H1 (cell line): ENCODE data around the gene PPP1R7. TPM values are rescaled to one million over a fixed set of nuclear protein-coding genes. Genes with fewer than 3 reads are reported as not detected.

Source experiments
- CTCF ChIA-PET: fragments of 300-600 bp; sonication (Branson Sonifier 250); formaldehyde crosslinking; loops from one replicate; lab custom pipeline; 2021; ENCODE audit not compliant: partially characterized antibody; lab: Charles Lee
- POLR2A ChIA-PET: fragments of 300-600 bp; sonication (Branson Sonifier 250); formaldehyde crosslinking; loops from one replicate; lab custom pipeline; 2021; ENCODE audit warnings: inconsistent platforms; ENCODE audit not compliant: partially characterized antibody; lab: Charles Lee
- DNase-seq, 2 experiments: peaks; one replicate each; pipeline versions ENCODE4 v3.0.0 to v3.0.0-alpha.2; 2010 to 2022; ENCODE audit warnings: low spot score in 2 of 2, low read depth in 1 of 2, mixed read lengths in 1 of 2
- FAIRE-seq: peaks from 2 replicates; lab custom pipeline; 2011; peaks lifted over from hg19 to GRCh38; lab: Jason Lieb, UNC
- H2AFZ ChIP-seq: 2 replicates; pipeline ENCODE4 v1.8.1; 2012; ENCODE audit warnings: low read length, inconsistent platforms
- H2AK5ac ChIP-seq: 2 replicates; pipeline ENCODE4 v1.6.1; 2013; ENCODE audit warnings: low read depth, low read length
- H2BK120ac ChIP-seq: replicated peaks from 2 replicates; pipeline ENCODE3; 2013; ENCODE audit warnings: low read depth, low read length, inconsistent platforms
- H2BK12ac ChIP-seq: 2 replicates; pipeline ENCODE4 v1.6.1; 2013; ENCODE audit warnings: low read depth, low read length
- H2BK15ac ChIP-seq: 2 replicates; pipeline ENCODE4 v1.6.1; 2013; ENCODE audit warnings: low read length
- H2BK20ac ChIP-seq: 2 replicates; pipeline ENCODE4 v1.6.1; 2013; ENCODE audit warnings: low read length
- H2BK5ac ChIP-seq: 2 replicates; pipeline ENCODE4 v1.6.1; 2013; ENCODE audit warnings: low read depth, low read length
- H3K14ac ChIP-seq: 2 replicates; pipeline ENCODE4 v1.6.1; 2013; ENCODE audit warnings: inconsistent platforms; ENCODE audit not compliant: insufficient read length
- H3K18ac ChIP-seq: 2 replicates; pipeline ENCODE4 v1.6.1; 2013; ENCODE audit warnings: low read length; ENCODE audit errors: extremely low read depth
- H3K23ac ChIP-seq: 2 replicates; pipeline ENCODE4 v1.6.1; 2013; ENCODE audit warnings: inconsistent platforms; ENCODE audit not compliant: insufficient read length
- H3K23me2 ChIP-seq: 2 replicates; pipeline ENCODE4 v1.6.1; 2013; ENCODE audit warnings: low read depth, low read length
- H3K27ac ChIP-seq: 2 replicates; pipeline ENCODE4 v1.6.1; 2011; ENCODE audit warnings: low read depth, low read length, inconsistent platforms
- H3K27me3 ChIP-seq, 4 experiments: replicated peaks in 1 of 4; 1 replicate in 1 of 4; 2 replicates in 3 of 4; pipeline versions ENCODE4 v1.6.1 to v1.8.1; 2011 to 2013; ENCODE audit warnings: low read length in 3 of 4, mild to moderate bottlenecking in 3 of 4, inconsistent platforms in 2 of 4, mixed read lengths in 2 of 4, moderate library complexity in 1 of 4; ENCODE audit not compliant: control insufficient read depth in 3 of 4, insufficient read depth in 3 of 4; ENCODE audit errors: extremely low read depth in 1 of 4
- H3K36me3 ChIP-seq, 4 experiments: 2 replicates each; pipeline versions ENCODE4 v1.6.1 to v1.8.1; 2011 to 2013; ENCODE audit warnings: mild to moderate bottlenecking in 4 of 4, low read length in 3 of 4, moderate library complexity in 2 of 4, control low read depth in 1 of 4, inconsistent platforms in 1 of 4; ENCODE audit not compliant: insufficient read depth in 4 of 4, control insufficient read depth in 2 of 4
- H3K4ac ChIP-seq: replicated peaks from 2 replicates; pipeline ENCODE3; 2013; ENCODE audit warnings: low read length, low read depth, mixed read lengths, inconsistent platforms; ENCODE audit not compliant: insufficient read length
- H3K4me1 ChIP-seq, 4 experiments: replicated peaks in 1 of 4; 1 replicate in 1 of 4; 2 replicates in 3 of 4; pipeline versions ENCODE4 v1.6.1 to v1.8.1; 2011 to 2013; ENCODE audit warnings: low read length in 3 of 4, inconsistent platforms in 2 of 4, mixed read lengths in 1 of 4; ENCODE audit not compliant: insufficient read depth in 4 of 4, control insufficient read depth in 3 of 4
- H3K4me2 ChIP-seq, 2 experiments: 2 replicates each; pipeline versions ENCODE4 v1.6.1 to v1.8.1; 2011 to 2013; ENCODE audit warnings: low read depth in 2 of 2, low read length in 2 of 2, control low read depth in 1 of 2, inconsistent platforms in 1 of 2, mild to moderate bottlenecking in 1 of 2; ENCODE audit not compliant: insufficient read depth in 1 of 2
- H3K4me3 ChIP-seq, 4 experiments: fragments of 200-600, 300-600 bp in 1 of 4; sonication (generic), shearing (Covaris generic), sonication (Bioruptor Twin) in 1 of 4; 2 replicates each; pipeline versions ENCODE4 v1.5.1 to v1.8.1; 2011 to 2016; ENCODE audit warnings: low read length in 4 of 4, low read depth in 3 of 4, control low read depth in 2 of 4, inconsistent platforms in 2 of 4, mild to moderate bottlenecking in 2 of 4, mixed read lengths in 1 of 4, moderate library complexity in 1 of 4; ENCODE audit not compliant: insufficient read depth in 2 of 4; ENCODE audit errors: extremely low read depth in 1 of 4
- H3K56ac ChIP-seq: replicated peaks from 2 replicates; pipeline ENCODE3; 2013; ENCODE audit warnings: low read depth, mild to moderate bottlenecking, mixed read lengths, low read length, inconsistent platforms; ENCODE audit not compliant: insufficient read length
- H3K79me1 ChIP-seq: 2 replicates; pipeline ENCODE4 v1.6.1; 2013; ENCODE audit warnings: low read depth, low read length, control low read depth
- H3K79me2 ChIP-seq, 2 experiments: 2 replicates each; pipeline versions ENCODE4 v1.6.1 to v1.8.1; 2012 to 2013; ENCODE audit warnings: low read length in 2 of 2, mild to moderate bottlenecking in 2 of 2, inconsistent platforms in 1 of 2; ENCODE audit not compliant: insufficient read depth in 2 of 2, control insufficient read depth in 1 of 2
- H3K9ac ChIP-seq, 4 experiments: replicated peaks in 1 of 4; 1 replicate in 1 of 4; 2 replicates in 3 of 4; pipeline versions ENCODE4 v1.6.1 to v1.8.1; 2011 to 2013; ENCODE audit warnings: low read depth in 3 of 4, low read length in 3 of 4, control low read depth in 2 of 4, mild to moderate bottlenecking in 2 of 4, moderate library complexity in 2 of 4, inconsistent platforms in 1 of 4; ENCODE audit errors: extremely low read depth in 1 of 4
- H3K9me3 ChIP-seq, 2 experiments: 2 replicates each; pipeline versions ENCODE4 v1.6.1 to v1.8.1; 2012 to 2013; ENCODE audit warnings: mild to moderate bottlenecking in 2 of 2, moderate library complexity in 2 of 2, control low read depth in 1 of 2, inconsistent platforms in 1 of 2, low read depth in 1 of 2, low read length in 1 of 2, mixed read lengths in 1 of 2; ENCODE audit not compliant: insufficient read depth in 2 of 2
- H4K20me1 ChIP-seq, 2 experiments: replicated peaks in 1 of 2; 2 replicates each; pipeline versions ENCODE3 to v1.8.1; 2011 to 2013; ENCODE audit warnings: inconsistent platforms in 2 of 2, low read length in 2 of 2, mild to moderate bottlenecking in 1 of 2; ENCODE audit not compliant: insufficient read depth in 2 of 2, control insufficient read depth in 1 of 2
- H4K5ac ChIP-seq: 2 replicates; pipeline ENCODE4 v1.6.1; 2013; ENCODE audit warnings: low read length, low read depth, mixed read lengths, inconsistent platforms; ENCODE audit not compliant: insufficient read length
- H4K8ac ChIP-seq: 2 replicates; pipeline ENCODE4 v1.8.0; 2013; ENCODE audit warnings: mild to moderate bottlenecking, moderate library complexity, low read length, inconsistent platforms; ENCODE audit not compliant: insufficient read depth; ENCODE audit errors: extremely low read depth
- H4K91ac ChIP-seq: replicated peaks from 2 replicates; pipeline ENCODE3; 2013; ENCODE audit warnings: low read length, mixed read lengths, inconsistent platforms; ENCODE audit not compliant: insufficient read length
- BRCA1 ChIP-seq: IDR thresholded peaks from 2 replicates; pipeline ENCODE4 v1.6.1; 2012; ENCODE audit warnings: low read depth, low read length, improper control_type of control experiment
- RNF2 ChIP-seq: fragments of 200-900, 300-1000 bp; sonication (generic); IDR thresholded peaks from 2 replicates; pipeline ENCODE4 v1.7.1; 2016; ENCODE audit warnings: borderline replicate concordance, low read depth, mild to moderate bottlenecking, antibody characterized with exemption, low read length; ENCODE audit not compliant: poor library complexity, severe bottlenecking; ENCODE audit errors: missing control alignments
- TAF7 ChIP-seq: optimal IDR thresholded peaks from 2 replicates; pipeline ENCODE3; 2011; ENCODE audit warnings: low read depth, mild to moderate bottlenecking, inconsistent platforms, low read length, moderate library complexity, borderline replicate concordance
- WGBS, 2 experiments: shearing (Covaris generic) in 1 of 2; methylation state at CpG; one replicate each; pipeline versions ENCODE4 v1.1.6 to v1.1.7; 2013 to 2015; ENCODE audit warnings: low lambda C conversion rate in 2 of 2, mixed read lengths in 2 of 2, inconsistent platforms in 1 of 2, low coverage in 1 of 2, missing lambda C conversion rate in 1 of 2; ENCODE audit not compliant: insufficient replicate concordance in 2 of 2, insufficient coverage in 1 of 2, insufficient read length in 1 of 2; ENCODE audit errors: extremely low coverage in 1 of 2, missing lambda C conversion rate in 1 of 2; 5-methylcytosine and 5-hydroxymethylcytosine counted together
- polyA plus RNA-seq, 7 experiments: library from polyadenylated mRNA; depleted of rRNA in 3 of 7; stranded (reverse) in 5 of 7; unstranded in 2 of 7; fragments of >200 nt in 5 of 7; fragments of 200-250 nt in 2 of 7; gene quantifications; 1 replicate in 5 of 7; 2 replicates in 1 of 7; 4 replicates in 1 of 7; pipeline versions ENCODE4 v1.2.1 to v1.2.3, GENCODE V29; 2011 to 2013; ENCODE audit warnings: missing spikeins in 2 of 7, mixed read lengths in 2 of 7
- total RNA-seq: library from RNA; stranded (reverse); fragmentation: NEBNext Ultra II Directional; extraction: Animal tissue kit (Norgen Biotek cat#: 25700); gene quantifications from 2 replicates; pipeline ENCODE4 v1.2.1, GENCODE V29; 2021

The PPP1R7 gene
- total and polyA plus RNA-seq, 2 of the 8 experiments (the other 6 are each of a cell fraction or from before 2014, with no cell fraction given): 22.2 to 64.0 TPM

GRCh38 chr2:241187101-241187917, 37.0 kb downstream of the PPP1R7 start:
- Histone ChIP-seq H2BK20ac (no peak overlapping the region), H3K27ac (no peak overlapping the region), H3K9ac (no peak overlapping the region), H3K23ac (no peak overlapping the region), H3K4me3 (no peak overlapping the region), H3K36me3 (no peaks in the 10 kb centered on the region), H2AFZ (no peak overlapping the region), H3K4ac (no peak overlapping the region), H3K79me1 (no peaks in the 10 kb centered on the region), H2BK5ac (no peak overlapping the region; the same call in 1 of the 2 replicates), H3K79me2 (no peaks in the 10 kb centered on the region), H3K23me2 (no peaks in the 10 kb centered on the region), H3K56ac (no peak overlapping the region), H3K18ac (peak overlapping the region; percentile 7), H3K4me1 (peaks cover 0 to 14% (median 7%) of the 10 kb centered on the region in 4 experiments; a peak in 6 of 7 replicates), H2BK120ac (no peak overlapping the region), H3K4me2 (no peak overlapping the region), H2AK5ac (no peak overlapping the region), H3K9me3 (no peaks in the 10 kb centered on the region), H4K91ac (no peak overlapping the region), H4K8ac (no peak overlapping the region), H2BK12ac (peak overlapping the region; percentile 50; the same call in 1 of the 2 replicates), H3K27me3 (no peaks in the 10 kb centered on the region), H4K20me1 (peaks cover 0 to 2% of the 10 kb centered on the region in 2 experiments), H4K5ac (no peak overlapping the region)
- FAIRE-seq (no peak), DNase-seq (no peak)
- CTCF ChIA-PET: interaction anchor here (0.5 to 2.5 kb wide), 3 partner anchors 9 to 99 kb away, joined by 4 to 6 read pairs (median 4); no protein-coding TSS in a partner anchor
- 74 to 80% methylated on average over 2 to 10 of the region's 14 CpGs for WGBS, 2 experiments
- POLR2A ChIA-PET: interaction anchor here (1.2 to 1.6 kb wide), 2 partner anchors 14 to 20 kb away, joined by 3 to 4 read pairs; no protein-coding TSS in a partner anchor
- no peak for TF ChIP-seq TAF7
- TF ChIP-seq RNF2: no peak
- no peak for TF ChIP-seq BRCA1
- TF ChIP-seq, all 59 proteins: peak for 0
- H3K14ac ChIP-seq: no peak overlapping the region
- H2BK15ac ChIP-seq: no peak overlapping the region
